Right lobe of liver (tissue), 6 donors: ENCODE results near the gene CHRNB1. TPM values are rescaled to one million over a fixed set of nuclear protein-coding genes. Genes with fewer than 3 reads are reported as not detected.
A peak's percentile ranks its signal among the peaks of the same experiment; 100 is the strongest.

Source experiments
- ATAC-seq, 4 donors: fragments of 200-7000 bp; cut with Tn5 transposase; one replicate each; pipeline ENCODE4 v1.9.1; 2020; ENCODE audit warnings: mild to moderate bottlenecking in 4 of 4, moderate library complexity in 4 of 4
- DNase-seq, 3 donors: peaks; one replicate each; pipeline ENCODE4 v3.0.0-alpha.2; 2020
- H3K27ac ChIP-seq, 3 donors: fragments of 200-600 bp; one replicate each; pipeline ENCODE4 v1.8.0; 2022
- H3K27me3 ChIP-seq, 2 donors: fragments of 200-600 bp; one replicate each; pipeline ENCODE4 v1.8.0; 2022
- H3K36me3 ChIP-seq, 4 donors: fragments of 200-600 bp; sonication (generic) in 1 of 4; one replicate each; pipeline versions ENCODE4 v1.5.1 to v1.8.0; 2017 to 2022; ENCODE audit warnings: control low read depth in 1 of 4
- H3K4me1 ChIP-seq, 4 donors: fragments of 200-600 bp; sonication (generic) in 1 of 4; one replicate each; pipeline versions ENCODE4 v1.5.1 to v1.8.0; 2017 to 2022; ENCODE audit warnings: control low read depth in 1 of 4
- H3K4me3 ChIP-seq, 3 donors: fragments of 200-600 bp; one replicate each; pipeline ENCODE4 v1.8.0; 2022
- H3K9me3 ChIP-seq, 4 donors: fragments of 200-600 bp; sonication (generic) in 1 of 4; one replicate each; pipeline versions ENCODE4 v1.5.1 to v1.8.0; 2017 to 2022; ENCODE audit warnings: control low read depth in 1 of 4
- CTCF ChIP-seq, 4 donors: fragments of 200-600 bp in 3 of 4; fragments of 450-650 bp in 1 of 4; IDR thresholded peaks; one replicate each; pipeline versions ENCODE4 v1.5.1 to v1.8.0; 2016 to 2022; ENCODE audit warnings: antibody characterized with exemption in 4 of 4, mild to moderate bottlenecking in 2 of 4
- POLR2A ChIP-seq: fragments of 450-650 bp; IDR thresholded peaks from one replicate; pipeline ENCODE4 v1.6.1; 2017; ENCODE audit warnings: antibody characterized with exemption, mild to moderate bottlenecking
- WGBS: methylation state at CpG from one replicate; pipeline ENCODE4 v1.1.6; 2018; ENCODE audit warnings: low coverage, low lambda C conversion rate; ENCODE audit not compliant: insufficient coverage; ENCODE audit errors: missing lambda C conversion rate; 5-methylcytosine and 5-hydroxymethylcytosine counted together
- intact Hi-C, 2 donors: fragments of 100-400 bp; cut with DNase I; formaldehyde crosslinking; loops; one replicate each; pipeline versions ENCODE4 v1.11.2 to v1.14.1; 2022
- total RNA-seq, 6 experiments: library from RNA; depleted of rRNA in 2 of 6; stranded (reverse); fragments of >200 nt in 2 of 6; fragmentation: NEBNext Ultra II Directional in 3 of 6; extraction: Animal tissue kit (Norgen Biotek cat#: 25700) in 3 of 6; gene quantifications; one replicate each; pipeline versions ENCODE4 v1.1.0 to v1.2.4, GENCODE V29; 2016 to 2023
- donor health status: DM: no; HTN: yes; CAD: no.
- donor health status: DM: no; HTN: no; CAD: no.
- donor health status: DM: no; HTN: no; CAD: no.
- donor health status: DM: no; HTN: yes; CAD: no.
- donor health status: DM: no; HTN: yes; CAD: no.

Gene CHRNB1
- total RNA-seq, 6 experiments from 2014 or later: 6.0 to 12.3 (median 8.2) TPM

- H3K4me1 ChIP-seq: peaks cover 0 to 13% (median 6%) of the 10 kb centered on the region in 4 donors
- intact Hi-C loops: no loop called here
- H3K27me3 ChIP-seq: no peaks in the 10 kb centered on the region
- H3K9me3 ChIP-seq: no peaks in the 10 kb centered on the region
- peaks cover 0 to 3% (median 0%) of the 10 kb centered on the region in 4 donors for H3K36me3 ChIP-seq
- TF ChIP-seq POLR2A (no peak), CTCF (IDR thresholded peaks at IDR 0.05) (no peak)
- WGBS: 100% methylated on average over 3 of the region's 14 CpGs
- no peak for DNase-seq
- no peak overlapping the region for H3K4me3 ChIP-seq
- ATAC-seq: no peak
- H3K27ac ChIP-seq: no peak overlapping the region
These were observed 18.5 kb downstream of the CHRNB1 start for GRCh38 chr17:7463372-7463846.

- H3K4me3 ChIP-seq: no peak overlapping the region
- intact Hi-C loops: no loop called here
- WGBS: 93% methylated on average over 6 of the region's 9 CpGs
- H3K27me3 ChIP-seq: no peaks in the 10 kb centered on the region
- no peak for ATAC-seq
- DNase-seq: no peak
- no peak overlapping the region for H3K27ac ChIP-seq
- no peaks in the 10 kb centered on the region for H3K9me3 ChIP-seq
- peaks cover 0 to 3% (median 0%) of the 10 kb centered on the region in 4 donors for H3K36me3 ChIP-seq
- TF ChIP-seq CTCF (IDR thresholded peaks at IDR 0.05) (no peak), POLR2A (no peak)
- peaks cover 0 to 18% (median 6%) of the 10 kb centered on the region in 4 donors for H3K4me1 ChIP-seq
These were observed 19.2 kb downstream of the CHRNB1 start for GRCh38 chr17:7464081-7464480.

DNA sequence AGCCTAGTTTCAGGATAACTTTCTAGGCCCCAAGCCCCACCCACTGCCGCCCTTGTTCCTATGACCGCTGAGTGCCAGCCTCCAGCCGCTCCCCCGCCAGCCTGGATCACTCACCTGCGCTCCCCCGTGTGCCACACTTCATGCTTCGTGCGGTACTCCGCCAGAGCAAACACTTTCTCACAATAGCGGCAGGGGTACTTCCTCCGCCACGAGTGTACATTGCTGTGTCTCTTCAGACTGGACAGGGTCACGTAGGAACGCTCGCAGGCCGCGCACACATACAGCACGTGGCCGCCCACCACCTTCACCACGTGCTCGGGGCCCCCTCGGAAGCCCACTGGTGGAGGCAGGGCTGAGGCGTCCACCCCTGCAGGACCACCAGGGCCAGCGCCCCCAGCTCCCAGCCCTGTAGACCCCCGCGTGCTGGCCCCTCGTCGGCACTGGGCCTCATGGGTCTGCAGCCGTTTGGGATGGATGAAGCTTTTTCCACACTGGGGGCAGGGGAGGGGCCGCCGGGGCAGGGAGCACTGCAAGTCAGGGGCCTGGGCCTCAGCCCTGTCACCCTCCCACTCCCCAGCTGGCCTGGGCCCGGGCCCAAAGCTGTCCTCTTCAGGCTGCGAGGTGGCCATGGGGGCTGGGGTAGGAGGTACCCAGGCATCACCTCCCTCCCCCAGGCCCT, 20.9 kb downstream of the CHRNB1 start:
- intact Hi-C loops: no loop called here
- Histone ChIP-seq H3K36me3 (peaks cover 0 to 3% (median 0%) of the 10 kb centered on the region in 4 donors), H3K27ac (no peak overlapping the region), H3K4me3 (no peak overlapping the region), H3K9me3 (no peaks in the 10 kb centered on the region), H3K4me1 (peaks cover 0 to 33% (median 8%) of the 10 kb centered on the region in 4 donors), H3K27me3 (no peaks in the 10 kb centered on the region)
- ATAC-seq (peak in 1 of 4 donors; percentile 8), DNase-seq (no peak)
- TF ChIP-seq POLR2A (no peak), CTCF (IDR thresholded peaks at IDR 0.05) (no peak)
- 93% methylated on average over 17 of the region's 33 CpGs for WGBS

GRCh38 chr17:7466318-7466638, 21.4 kb downstream of the CHRNB1 start:
- intact Hi-C loops: no loop called here
- DNase-seq: no peak
- Histone ChIP-seq H3K4me3 (no peak overlapping the region), H3K4me1 (peaks cover 0 to 37% (median 9%) of the 10 kb centered on the region in 4 donors), H3K36me3 (peaks cover 0 to 3% (median 0%) of the 10 kb centered on the region in 4 donors), H3K27me3 (no peaks in the 10 kb centered on the region), H3K9me3 (no peaks in the 10 kb centered on the region), H3K27ac (peak overlapping the region in 2 of 3 donors; percentile 13 to 33)
- WGBS: 73% methylated on average over 8 of the region's 9 CpGs
- no peak for ATAC-seq
- TF ChIP-seq POLR2A (no peak), CTCF (IDR thresholded peaks at IDR 0.05) (no peak)
